ENCODE results near the gene PHTF2.

Gene PHTF2

GRCh38 chr7:77903597-77903996 lies 105.0 kb downstream of the PHTF2 start:
- no peak overlapping the region for H3K4me3 ChIP-seq (ENCODE audit: low read depth in 1 of 2, low read length in 1 of 2)
- peaks cover 0 to 7% of the 10 kb centered on the region in 2 experiments for H3K4me1 ChIP-seq (ENCODE audit: control insufficient read depth in 1 of 2, insufficient read depth in 1 of 2, low read depth in 1 of 2, low read length in 1 of 2)
- no peak overlapping the region for H3K27ac ChIP-seq
- no peaks in the 10 kb centered on the region for H3K9me3 ChIP-seq
- H3K36me3 ChIP-seq = peaks cover 15% of the 10 kb centered on the region
- H3K27me3 ChIP-seq = no peaks in the 10 kb centered on the region
- no peak for TF ChIP-seq CTCF (IDR thresholded peaks at IDR 0.05)

GRCh38 chr7:77904252-77904651 lies 105.7 kb downstream of the PHTF2 start:
- no peak overlapping the region for H3K27ac ChIP-seq
- H3K27me3 ChIP-seq = no peaks in the 10 kb centered on the region
- H3K36me3 ChIP-seq = peaks cover 15% of the 10 kb centered on the region
- peaks cover 0 to 7% of the 10 kb centered on the region in 2 experiments for H3K4me1 ChIP-seq (ENCODE audit: control insufficient read depth in 1 of 2, insufficient read depth in 1 of 2, low read depth in 1 of 2, low read length in 1 of 2)
- no peak for TF ChIP-seq CTCF (IDR thresholded peaks at IDR 0.05)
- no peaks in the 10 kb centered on the region for H3K9me3 ChIP-seq
- H3K4me3 ChIP-seq (ENCODE audit: low read depth in 1 of 2, low read length in 1 of 2) = no peak overlapping the region

- Histone ChIP-seq H3K27ac (no peak overlapping the region), H3K4me1 (ENCODE audit: control insufficient read depth in 1 of 2, insufficient read depth in 1 of 2, low read depth in 1 of 2, low read length in 1 of 2) (peaks cover 0 to 7% of the 10 kb centered on the region in 2 experiments), H3K9me3 (no peaks in the 10 kb centered on the region), H3K36me3 (peaks cover 2% of the 10 kb centered on the region), H3K27me3 (no peaks in the 10 kb centered on the region), H3K4me3 (ENCODE audit: low read depth in 1 of 2, low read length in 1 of 2) (no peak overlapping the region)
- TF ChIP-seq CTCF (IDR thresholded peaks at IDR 0.05) = no peak
Observed at GRCh38 chr7:77907281-77907680, 108.7 kb downstream of the PHTF2 start.

- Histone ChIP-seq H3K27ac (no peak overlapping the region), H3K27me3 (no peaks in the 10 kb centered on the region), H3K4me1 (ENCODE audit: control insufficient read depth in 1 of 2, insufficient read depth in 1 of 2, low read depth in 1 of 2, low read length in 1 of 2) (peaks cover 0 to 7% of the 10 kb centered on the region in 2 experiments), H3K9me3 (no peaks in the 10 kb centered on the region), H3K4me3 (ENCODE audit: low read depth in 1 of 2, low read length in 1 of 2) (no peak overlapping the region), H3K36me3 (no peaks in the 10 kb centered on the region)
- TF ChIP-seq CTCF (IDR thresholded peaks at IDR 0.05) = no peak
Observed at GRCh38 chr7:77908664-77909063, 110.1 kb downstream of the PHTF2 start.

GRCh38 chr7:77910124-77910523 lies 111.6 kb downstream of the PHTF2 start:
- no peaks in the 10 kb centered on the region for H3K9me3 ChIP-seq
- no peak for TF ChIP-seq CTCF (IDR thresholded peaks at IDR 0.05)
- H3K4me1 ChIP-seq (ENCODE audit: control insufficient read depth in 1 of 2, insufficient read depth in 1 of 2, low read depth in 1 of 2, low read length in 1 of 2) = peaks cover 0 to 7% of the 10 kb centered on the region in 2 experiments
- H3K4me3 ChIP-seq (ENCODE audit: low read depth in 1 of 2, low read length in 1 of 2) = no peak overlapping the region
- no peaks in the 10 kb centered on the region for H3K27me3 ChIP-seq
- H3K27ac ChIP-seq = no peak overlapping the region
- H3K36me3 ChIP-seq = no peaks in the 10 kb centered on the region

- no peak overlapping the region for H3K4me3 ChIP-seq (ENCODE audit: low read depth in 1 of 2, low read length in 1 of 2)
- H3K4me1 ChIP-seq (ENCODE audit: control insufficient read depth in 1 of 2, insufficient read depth in 1 of 2, low read depth in 1 of 2, low read length in 1 of 2) = no peaks in the 10 kb centered on the region
- H3K36me3 ChIP-seq = no peaks in the 10 kb centered on the region
- H3K27me3 ChIP-seq = no peaks in the 10 kb centered on the region
- no peak for TF ChIP-seq CTCF (IDR thresholded peaks at IDR 0.05)
- H3K27ac ChIP-seq = no peak overlapping the region
- no peaks in the 10 kb centered on the region for H3K9me3 ChIP-seq
Observed at GRCh38 chr7:77912293-77912692, 113.7 kb downstream of the PHTF2 start.
